K562 (cell line): ENCODE results near the gene ACAP2. TPM values are rescaled to one million over a fixed set of nuclear protein-coding genes. Genes with fewer than 3 reads are reported as not detected.

Experiments used
- BCOR ChIP-seq: fragments of 450-650 bp; IDR thresholded peaks from 2 replicates; pipeline ENCODE4 v1.6.1; 2016
- BRCA1 ChIP-seq, 2 experiments: fragments of 450-650 bp in 1 of 2; sonication (generic) in 1 of 2; formaldehyde crosslinking in 1 of 2; IDR thresholded peaks; 2 replicates each; pipeline versions ENCODE4 v1.5.0 to v1.6.1; 2017 to 2020; ENCODE audit warnings: mild to moderate bottlenecking in 1 of 2, missing genetic modification reagents in 1 of 2
- CBX2 ChIP-seq: fragments of 200-600 bp; sonication (generic); IDR thresholded peaks from one replicate; pipeline ENCODE4 v1.6.1; 2012; ENCODE audit warnings: mild to moderate bottlenecking, low read length, inconsistent platforms; ENCODE audit not compliant: insufficient read depth, poor library complexity, severe bottlenecking
- CBX3 ChIP-seq, 2 experiments: IDR thresholded peaks; 1 replicate in 1 of 2; 2 replicates in 1 of 2; pipeline ENCODE4 v1.6.1; 2012; ENCODE audit warnings: inconsistent platforms in 2 of 2, low read length in 2 of 2, borderline replicate concordance in 1 of 2, control low read depth in 1 of 2
- CHD2 ChIP-seq: IDR thresholded peaks from 2 replicates; pipeline ENCODE4 v1.6.1; 2011; ENCODE audit warnings: low read depth, low read length
- CSDE1 ChIP-seq, 2 experiments: fragments of 450-650 bp; IDR thresholded peaks; 2 replicates each; pipeline ENCODE4 v1.6.1; 2016; ENCODE audit warnings: mild to moderate bottlenecking in 1 of 2
- ETV5 ChIP-seq: sonication (generic); formaldehyde crosslinking; IDR thresholded peaks from 2 replicates; pipeline ENCODE4 v1.4.0; 2020; ENCODE audit warnings: low read depth, mild to moderate bottlenecking, missing genetic modification reagents
- ILK ChIP-seq: fragments of 450-650 bp; IDR thresholded peaks from 2 replicates; pipeline ENCODE4 v1.6.1; 2016; ENCODE audit warnings: missing genetic modification characterization, low read depth, mild to moderate bottlenecking, missing compliant biosample characterization, moderate library complexity, borderline replicate concordance
- MEIS2 ChIP-seq: fragments of 450-650 bp; IDR thresholded peaks from 2 replicates; pipeline ENCODE4 v1.6.1; 2014; ENCODE audit warnings: mild to moderate bottlenecking; ENCODE audit not compliant: partially characterized antibody
- POLR2A ChIP-seq: fragments of 450-650 bp; conservative IDR thresholded peaks from 2 replicates; pipeline ENCODE4 v1.6.1; 2016
- PPARD ChIP-seq: fragments of 250-450 bp; sonication (Bioruptor Pico); IDR thresholded peaks from 2 replicates; pipeline ENCODE4 v1.8.0; 2022; ENCODE audit warnings: inconsistent platforms, mild to moderate bottlenecking, moderate library complexity
- RB1 ChIP-seq: fragments of 450-650 bp; IDR thresholded peaks from 2 replicates; pipeline ENCODE4 v1.6.1; 2017; ENCODE audit warnings: low read depth, mild to moderate bottlenecking
- RFX7 ChIP-seq: fragments of 250-450 bp; sonication (Bioruptor Pico); IDR thresholded peaks from 2 replicates; pipeline ENCODE4 v1.5.1; 2021; ENCODE audit warnings: mild to moderate bottlenecking
- SMARCC2 ChIP-seq: fragments of 450-650 bp; IDR thresholded peaks from 2 replicates; pipeline ENCODE4 v1.6.1; 2017; ENCODE audit warnings: antibody characterized with exemption, moderate library complexity, mild to moderate bottlenecking, low read depth
- SRF ChIP-seq, 2 experiments: fragments of 250-450, 450-650 bp in 1 of 2; sonication (Bioruptor Pico) in 1 of 2; sonication (generic) in 1 of 2; formaldehyde crosslinking; IDR thresholded peaks; 2 replicates each; pipeline versions ENCODE4 v1.5.0 to v1.5.1; 2020 to 2022; ENCODE audit warnings: mild to moderate bottlenecking in 1 of 2, missing genetic modification reagents in 1 of 2
- STAT5B ChIP-seq: fragments of 250-450 bp; sonication (Bioruptor Pico); IDR thresholded peaks from 2 replicates; pipeline ENCODE4 v1.8.0; 2021; ENCODE audit warnings: mild to moderate bottlenecking, inconsistent platforms
- TCFL5 ChIP-seq: fragments of 250-450 bp; sonication (Bioruptor Pico); conservative IDR thresholded peaks from 2 replicates; pipeline ENCODE4 v1.6.1; 2021; ENCODE audit warnings: mild to moderate bottlenecking, moderate library complexity, matching md5 sums
- UBTF ChIP-seq, 2 experiments: IDR thresholded peaks; 2 replicates each; pipeline ENCODE4 v1.6.1; 2012; ENCODE audit warnings: improper control_type of control experiment in 2 of 2, low read depth in 2 of 2, low read length in 2 of 2, borderline replicate concordance in 1 of 2
- ZC3H4 ChIP-seq: sonication (generic); formaldehyde crosslinking; IDR thresholded peaks from 2 replicates; pipeline ENCODE4 v1.9.0; 2021; ENCODE audit warnings: missing genetic modification reagents, borderline replicate concordance
- ZNF197 ChIP-seq: fragments of 200-800 bp; sonication (Bioruptor generic); IDR thresholded peaks from 2 replicates; pipeline ENCODE4 v1.6.1; 2016; ENCODE audit warnings: low read depth, missing genetic modification characterization, missing compliant biosample characterization
- ZNF24 ChIP-seq: fragments of 450-650 bp; IDR thresholded peaks from 2 replicates; pipeline ENCODE4 v1.6.1; 2016
- ZNF282 ChIP-seq: sonication (generic); formaldehyde crosslinking; IDR thresholded peaks from 2 replicates; pipeline ENCODE4 v1.8.1; 2023; ENCODE audit warnings: missing genetic modification reagents
- ZNF398 ChIP-seq: fragments of 250-450 bp; sonication (Bioruptor Pico); IDR thresholded peaks from 2 replicates; pipeline ENCODE4 v1.8.0; 2021; ENCODE audit warnings: moderate library complexity, mild to moderate bottlenecking, inconsistent platforms
- ZNF561 ChIP-seq: fragments of 450-650 bp; formaldehyde crosslinking; conservative IDR thresholded peaks from 2 replicates; pipeline ENCODE4 v1.4.0; 2020; ENCODE audit warnings: mild to moderate bottlenecking, moderate library complexity
- ZNF589 ChIP-seq: fragments of 200-800 bp; sonication (Bioruptor generic); IDR thresholded peaks from 2 replicates; pipeline ENCODE4 v1.6.1; 2016; ENCODE audit warnings: low read depth, missing genetic modification characterization, missing compliant biosample characterization
- ZNF644 ChIP-seq: fragments of 200-800 bp; sonication (Bioruptor generic); IDR thresholded peaks from 2 replicates; pipeline ENCODE4 v1.6.1; 2016; ENCODE audit warnings: low read depth, missing genetic modification characterization, missing compliant biosample characterization
- polyA plus RNA-seq, 8 experiments: library from polyadenylated mRNA; depleted of rRNA in 4 of 8; stranded (reverse) in 5 of 8; unstranded in 3 of 8; fragments of >200 nt; fragmentation: Nextera tagmentation in 2 of 8; fragmentation: Illumina TruSeq in 1 of 8; extraction: Ambion mirVana in 2 of 8; extraction: Trizol in 1 of 8; gene quantifications; 2 replicates each; pipeline versions ENCODE4 v1.2.1 to v1.2.3, GENCODE V29; 2011 to 2014; ENCODE audit warnings: inconsistent platforms in 1 of 8, missing spikeins in 1 of 8
- total RNA-seq, 7 experiments: library from RNA; depleted of rRNA in 6 of 7; stranded (reverse); fragments of >200 nt in 6 of 7; fragmentation: Illumina TruSeq in 2 of 7; extraction: Trizol in 2 of 7; gene quantifications; 2 replicates each; pipeline versions ENCODE4 v1.2.1 to v1.2.3, GENCODE V29; 2011 to 2021; ENCODE audit warnings: low replicate concordance in 1 of 7

The ACAP2 gene
- total and polyA plus RNA-seq, 9 of the 15 experiments (the other 6 are each of a cell fraction or from before 2014, with no cell fraction given): 10.6 to 52.7 (median 34.4) TPM

- TF ChIP-seq PPARD (CRISPR knock-in tag) (no peak), BRCA1 (IDR thresholded peaks at IDR 0.05) (no peak), BRCA1 (CRISPR knock-in tag; IDR thresholded peaks at IDR 0.05) (no peak), RFX7 (CRISPR knock-in tag) (no peak), SMARCC2 (no peak; the same call in 1 of the 2 replicates), ZNF398 (CRISPR knock-in tag) (no peak), TCFL5 (CRISPR knock-in tag) (no peak), ILK (tag) (no peak), STAT5B (CRISPR knock-in tag) (no peak), MEIS2 (peak; percentile 35), CHD2 (peak; percentile 90), CSDE1 (IDR thresholded peaks at IDR 0.05) (peak in 1 of 2 experiments; percentile 98; a peak in 2 of 4 replicates), RB1 (peak; percentile 66; the same call in 1 of the 2 replicates), ZNF589 (CRISPR knock-in tag) (no peak), ZNF561 (CRISPR knock-in tag) (no peak), ETV5 (CRISPR knock-in tag) (peak; percentile 30; the same call in 1 of the 2 replicates), CBX2 (no peak), ZNF197 (CRISPR knock-in tag) (no peak), ZC3H4 (CRISPR knock-in tag) (no peak), UBTF (IDR thresholded peaks at IDR 0.05; ENCODE audit: borderline replicate concordance in 1 of 2, low read depth in 2 of 2, low read length in 2 of 2) (peak; percentile 63 to 88; a peak in 3 of 4 replicates), ZNF644 (tag) (no peak), ZNF282 (CRISPR knock-in tag) (peak; percentile 70; the same call in 1 of the 2 replicates), POLR2A (peak; percentile 84), BCOR (no peak), SRF (CRISPR knock-in tag; IDR thresholded peaks at IDR 0.05) (peak in 1 of 2 experiments; percentile 54; a peak in 2 of 4 replicates), CBX3 (IDR thresholded peaks at IDR 0.05; ENCODE audit: borderline replicate concordance in 1 of 2, low read length in 2 of 2) (no peak; a peak in 1 of 3 replicates), ZNF24 (peak; percentile 67; the same call in 1 of the 2 replicates)
Measured at GRCh38 chr3:195442573-195443390, at the start of gene ACAP2 (continued).
